ENCODE measurements around the gene CCL24. TPM values are rescaled to one million over a fixed set of nuclear protein-coding genes. Genes with fewer than 3 reads are reported as not detected.

Gene CCL24
- total and polyA plus RNA-seq, 2 of the 4 experiments (the other 2 are of a cell fraction): not detected

DNA sequence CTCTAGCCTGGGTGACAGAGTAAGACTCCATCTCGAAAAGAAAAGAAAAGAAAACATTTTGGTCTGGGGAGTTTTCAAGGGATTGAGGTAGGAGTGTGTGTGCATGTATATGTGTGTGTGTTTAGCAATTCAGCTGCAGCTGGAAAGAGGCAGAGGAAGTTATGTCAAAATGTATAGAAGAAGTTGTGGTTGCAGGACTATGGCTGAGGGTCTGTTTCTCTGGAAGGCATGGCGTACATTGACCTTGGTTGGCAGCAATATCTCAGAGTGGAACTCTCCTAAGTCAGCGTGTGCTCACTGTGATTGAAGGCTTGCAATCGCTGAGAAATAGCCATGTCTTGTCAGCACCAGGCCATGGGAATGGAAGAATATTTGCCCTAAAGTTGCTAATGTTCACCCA is 36.6 kb upstream of the CCL24 start:
- TF ChIP-seq RCOR1 (IDR thresholded peaks at IDR 0.05; ENCODE audit: insufficient replicate concordance, low read length): no peak
- TF ChIP-seq, protein P1, sequence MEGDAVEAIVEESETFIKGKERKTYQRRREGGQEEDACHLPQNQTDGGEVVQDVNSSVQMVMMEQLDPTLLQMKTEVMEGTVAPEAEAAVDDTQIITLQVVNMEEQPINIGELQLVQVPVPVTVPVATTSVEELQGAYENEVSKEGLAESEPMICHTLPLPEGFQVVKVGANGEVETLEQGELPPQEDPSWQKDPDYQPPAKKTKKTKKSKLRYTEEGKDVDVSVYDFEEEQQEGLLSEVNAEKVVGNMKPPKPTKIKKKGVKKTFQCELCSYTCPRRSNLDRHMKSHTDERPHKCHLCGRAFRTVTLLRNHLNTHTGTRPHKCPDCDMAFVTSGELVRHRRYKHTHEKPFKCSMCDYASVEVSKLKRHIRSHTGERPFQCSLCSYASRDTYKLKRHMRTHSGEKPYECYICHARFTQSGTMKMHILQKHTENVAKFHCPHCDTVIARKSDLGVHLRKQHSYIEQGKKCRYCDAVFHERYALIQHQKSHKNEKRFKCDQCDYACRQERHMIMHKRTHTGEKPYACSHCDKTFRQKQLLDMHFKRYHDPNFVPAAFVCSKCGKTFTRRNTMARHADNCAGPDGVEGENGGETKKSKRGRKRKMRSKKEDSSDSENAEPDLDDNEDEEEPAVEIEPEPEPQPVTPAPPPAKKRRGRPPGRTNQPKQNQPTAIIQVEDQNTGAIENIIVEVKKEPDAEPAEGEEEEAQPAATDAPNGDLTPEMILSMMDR (conservative IDR thresholded peaks at IDR 0.05; ENCODE audit: low read depth, low read length): no peak
- no peak for TF ChIP-seq BHLHE40 (IDR thresholded peaks at IDR 0.05; ENCODE audit: low read depth, low read length)
- TF ChIP-seq MAZ (IDR thresholded peaks at IDR 0.05; ENCODE audit: borderline replicate concordance, low read depth, low read length): no peak
- no peak for TF ChIP-seq CEBPB (IDR thresholded peaks at IDR 0.05; ENCODE audit: low read depth, low read length)
- no peak for TF ChIP-seq MXI1 (IDR thresholded peaks at IDR 0.05; ENCODE audit: borderline replicate concordance, low read depth, low read length)
- no peak for TF ChIP-seq CHD1 (IDR thresholded peaks at IDR 0.05; ENCODE audit: low read depth, low read length)
- no peak for TF ChIP-seq POLR2A (IDR thresholded peaks at IDR 0.05; ENCODE audit: low read depth, low read length)
- no peak for TF ChIP-seq RAD21 (IDR thresholded peaks at IDR 0.05; ENCODE audit: low read length)
- TF ChIP-seq, protein P2, sequence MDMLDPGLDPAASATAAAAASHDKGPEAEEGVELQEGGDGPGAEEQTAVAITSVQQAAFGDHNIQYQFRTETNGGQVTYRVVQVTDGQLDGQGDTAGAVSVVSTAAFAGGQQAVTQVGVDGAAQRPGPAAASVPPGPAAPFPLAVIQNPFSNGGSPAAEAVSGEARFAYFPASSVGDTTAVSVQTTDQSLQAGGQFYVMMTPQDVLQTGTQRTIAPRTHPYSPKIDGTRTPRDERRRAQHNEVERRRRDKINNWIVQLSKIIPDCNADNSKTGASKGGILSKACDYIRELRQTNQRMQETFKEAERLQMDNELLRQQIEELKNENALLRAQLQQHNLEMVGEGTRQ (IDR thresholded peaks at IDR 0.05; ENCODE audit: low read depth, low read length): no peak
- no peak for TF ChIP-seq MAFK (IDR thresholded peaks at IDR 0.05; ENCODE audit: low read depth, low read length)
- no peak for TF ChIP-seq SMC3 (IDR thresholded peaks at IDR 0.05; ENCODE audit: low read depth, low read length)
- no peak for TF ChIP-seq RFX5 (IDR thresholded peaks at IDR 0.05; ENCODE audit: low read depth, low read length)
- TF ChIP-seq FOS (IDR thresholded peaks at IDR 0.05; ENCODE audit: low read depth, low read length): no peak
- TF ChIP-seq, protein P3, sequence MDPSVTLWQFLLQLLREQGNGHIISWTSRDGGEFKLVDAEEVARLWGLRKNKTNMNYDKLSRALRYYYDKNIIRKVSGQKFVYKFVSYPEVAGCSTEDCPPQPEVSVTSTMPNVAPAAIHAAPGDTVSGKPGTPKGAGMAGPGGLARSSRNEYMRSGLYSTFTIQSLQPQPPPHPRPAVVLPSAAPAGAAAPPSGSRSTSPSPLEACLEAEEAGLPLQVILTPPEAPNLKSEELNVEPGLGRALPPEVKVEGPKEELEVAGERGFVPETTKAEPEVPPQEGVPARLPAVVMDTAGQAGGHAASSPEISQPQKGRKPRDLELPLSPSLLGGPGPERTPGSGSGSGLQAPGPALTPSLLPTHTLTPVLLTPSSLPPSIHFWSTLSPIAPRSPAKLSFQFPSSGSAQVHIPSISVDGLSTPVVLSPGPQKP (IDR thresholded peaks at IDR 0.05; ENCODE audit: borderline replicate concordance, low read depth, low read length): no peak
- no peak for TF ChIP-seq NFE2L2 (IDR thresholded peaks at IDR 0.05; ENCODE audit: low read depth, low read length)
- dilution Hi-C loops (cut with HindIII; ENCODE audit: low sequenced_read_pairs, unreplicated experiment) (no loop called here), intact Hi-C loops (cut with micrococcal nuclease) (no loop called here), in situ Hi-C loops (cut with MboI; ENCODE audit: low sequenced_read_pairs) (loop anchor here (25.0 kb wide), 1 partner anchor 287 kb away; no protein-coding TSS in a partner anchor)
- H4K5ac ChIP-seq (ENCODE audit: low read depth, low read length): no peak overlapping the region
- no peak overlapping the region; the same call in 1 of the 2 replicates for H4K91ac ChIP-seq (ENCODE audit: insufficient read depth, low read depth, low read length)
- no peak overlapping the region for H3K56ac ChIP-seq (ENCODE audit: extremely low read depth, insufficient read depth, low read length)
- H3K27me3 ChIP-seq (ENCODE audit: control insufficient read depth, insufficient read depth, low read length): no peaks in the 10 kb centered on the region
- no peak for ATAC-seq (ENCODE audit: low read depth)
- H2BK5ac ChIP-seq (ENCODE audit: low read depth, low read length, poor library complexity, severe bottlenecking): no peak overlapping the region
- ChIA-PET POLR2A (ENCODE audit: unreplicated experiment) (no interaction called here), CTCF (interaction anchor here (0.6 kb wide), 1 partner anchor 118 kb away, joined by 3 read pairs; no protein-coding TSS in a partner anchor)
- H3K79me1 ChIP-seq (ENCODE audit: low read depth in 1 of 2, low read length in 2 of 2): no peaks in the 10 kb centered on the region
- no peak overlapping the region for H3K14ac ChIP-seq (replicated peaks; ENCODE audit: low read depth, low read length)
- no peak for DNase-seq
- no peak overlapping the region for H2BK120ac ChIP-seq (ENCODE audit: low read depth, low read length)
- H2AK9ac ChIP-seq (replicated peaks; ENCODE audit: low read depth, low read length, poor library complexity): no peak overlapping the region
- no peak overlapping the region for H3K23ac ChIP-seq (ENCODE audit: low read depth, low read length)
- H3K27ac ChIP-seq (ENCODE audit: insufficient read depth, low read length): no peak overlapping the region
- H3K4ac ChIP-seq (ENCODE audit: low read depth, low read length): no peak overlapping the region
- no peak overlapping the region; the same call in 1 of the 2 replicates for H2AK5ac ChIP-seq (ENCODE audit: low read depth, low read length)
- H3K4me3 ChIP-seq (ENCODE audit: insufficient read depth, low read depth, low read length): no peak overlapping the region
- no peaks in the 10 kb centered on the region for H4K20me1 ChIP-seq (ENCODE audit: insufficient read depth, low read length)
- WGBS, 2 experiments (ENCODE audit: extremely low coverage in 2 of 2, insufficient read length in 1 of 2): 67% methylated on average over 2 of the region's 4 CpGs; no CpG with 5 or more reads in 1 of the 2 experiments
- no peak overlapping the region for H2BK20ac ChIP-seq (ENCODE audit: low read depth, low read length)
- no peak overlapping the region for H3K4me2 ChIP-seq (ENCODE audit: low read depth, low read length)
- no peaks in the 10 kb centered on the region for H3K36me3 ChIP-seq (ENCODE audit: control insufficient read depth, insufficient read depth, low read length)
- H3K9me1 ChIP-seq (ENCODE audit: insufficient read depth, low read length): no peaks in the 10 kb centered on the region
- no TSS peak for BruUV-seq (replicated peaks)
- H3K9ac ChIP-seq (ENCODE audit: low read depth, low read length): no peak overlapping the region
- H3K9me3 ChIP-seq (ENCODE audit: control insufficient read depth, insufficient read depth, low read length): no peaks in the 10 kb centered on the region
- H3K18ac ChIP-seq (ENCODE audit: low read depth, low read length): no peak overlapping the region
- no peaks in the 10 kb centered on the region for H3K4me1 ChIP-seq (ENCODE audit: control insufficient read depth, insufficient read depth, low read length)
- H4K8ac ChIP-seq (ENCODE audit: low read depth in 2 of 2, low read length in 2 of 2): no peak overlapping the region
- H2AFZ ChIP-seq (replicated peaks; ENCODE audit: low read length, poor library complexity): no peak overlapping the region
- H2BK15ac ChIP-seq (ENCODE audit: low read depth, low read length): no peak overlapping the region

Data from IMR-90 (cell line).